CD4-positive, alpha-beta memory T cell (primary cell): ENCODE results near the gene DAPP1. TPM values are rescaled to one million over a fixed set of nuclear protein-coding genes. Genes with fewer than 3 reads are reported as not detected.

ENCODE experiments used
- CTCF ChIA-PET: fragments of 350-600 bp; sonication (Branson Sonifier 250); formaldehyde crosslinking; loops from one replicate; lab custom pipeline; 2021; ENCODE audit warnings: inconsistent platforms; ENCODE audit not compliant: partially characterized antibody; lab: Charles Lee
- POLR2A ChIA-PET: fragments of 350-600 bp; sonication (Branson Sonifier 250); formaldehyde crosslinking; loops from one replicate; lab custom pipeline; 2021; ENCODE audit not compliant: partially characterized antibody; lab: Charles Lee
- DNase-seq, 5 donors: peaks; one replicate each; pipeline versions ENCODE4 v3.0.0 to v3.0.0-alpha.2; 2020 to 2022; ENCODE audit warnings: mixed read lengths in 1 of 5
- H3K27ac ChIP-seq: one replicate; pipeline ENCODE4 v1.7.0; 2013; ENCODE audit warnings: low read depth, low read length
- H3K27me3 ChIP-seq: 2 replicates; pipeline ENCODE4 v1.7.0; 2013; ENCODE audit warnings: mild to moderate bottlenecking, low read length, moderate library complexity; ENCODE audit not compliant: insufficient read depth
- H3K36me3 ChIP-seq: 2 replicates; pipeline ENCODE4 v1.7.0; 2013; ENCODE audit warnings: mild to moderate bottlenecking, low read length, moderate library complexity; ENCODE audit not compliant: insufficient read depth
- H3K4me1 ChIP-seq: 2 replicates; pipeline ENCODE4 v1.7.0; 2013; ENCODE audit warnings: mild to moderate bottlenecking, low read length, moderate library complexity; ENCODE audit not compliant: insufficient read depth
- H3K4me3 ChIP-seq, 2 donors: one replicate each; pipeline ENCODE4 v1.7.0; 2013; ENCODE audit warnings: low read length in 2 of 2, mild to moderate bottlenecking in 1 of 2
- H3K9me3 ChIP-seq, 2 donors: one replicate each; pipeline ENCODE4 v1.7.0; 2013; ENCODE audit warnings: low read length in 2 of 2, control low read depth in 1 of 2; ENCODE audit not compliant: control insufficient read depth in 1 of 2
- H3K27ac Mint-ChIP-seq, 7 donors: one replicate each; pipeline ENCODE4 v1.8.0; 2020 to 2021; ENCODE audit warnings: mixed read lengths in 7 of 7, mild to moderate bottlenecking in 6 of 7, inconsistent platforms in 3 of 7, moderate library complexity in 3 of 7
- H3K27me3 Mint-ChIP-seq, 2 donors: one replicate each; pipeline ENCODE4 v1.8.0; 2020 to 2021; ENCODE audit warnings: mixed read lengths in 2 of 2
- H3K36me3 Mint-ChIP-seq, 2 donors: one replicate each; pipeline ENCODE4 v1.8.0; 2020 to 2021; ENCODE audit warnings: mixed read lengths in 2 of 2, inconsistent platforms in 1 of 2, mild to moderate bottlenecking in 1 of 2
- H3K4me1 Mint-ChIP-seq, 4 donors: one replicate each; pipeline ENCODE4 v1.8.0; 2020 to 2021; ENCODE audit warnings: mixed read lengths in 4 of 4, mild to moderate bottlenecking in 1 of 4
- H3K4me3 Mint-ChIP-seq, 8 donors: one replicate each; pipeline ENCODE4 v1.8.0; 2020 to 2021; ENCODE audit warnings: mixed read lengths in 8 of 8, mild to moderate bottlenecking in 7 of 8, moderate library complexity in 6 of 8, inconsistent platforms in 3 of 8
- H3K9me3 Mint-ChIP-seq, 8 donors: one replicate each; pipeline ENCODE4 v1.8.0; 2020 to 2021; ENCODE audit warnings: mixed read lengths in 8 of 8, mild to moderate bottlenecking in 5 of 8, inconsistent platforms in 3 of 8, moderate library complexity in 1 of 8
- intact Hi-C: fragments of 100-400 bp; cut with micrococcal nuclease; formaldehyde crosslinking; loops from one replicate; pipeline ENCODE4 v1.15.1; 2023
- polyA plus RNA-seq, 2 donors: library from polyadenylated mRNA; unstranded; fragments of 300-500 nt; fragmentation: Illumina TruSeq; gene quantifications; one replicate each; pipeline ENCODE4 v1.2.3, GENCODE V29; 2021
- total RNA-seq, 2 experiments: library from RNA; stranded (reverse); gene quantifications; one replicate each; pipeline ENCODE4 v1.2.3, GENCODE V29; 2021

Gene DAPP1
- total and polyA plus RNA-seq, 4 experiments from 2014 or later, result 16.8 to 27.7 (median 22.1) TPM

- Mint-ChIP-seq H3K4me1 (peaks cover 30 to 50% (median 40%) of the 10 kb centered on the region in 4 donors), H3K27me3 (no peaks in the 10 kb centered on the region), H3K9me3 (no peaks in the 10 kb centered on the region), H3K27ac (peak overlapping the region; percentile 61 to 86 (median 71)), H3K4me3 (peak overlapping the region in 7 of 8 donors; percentile 47 to 75 (median 67)), H3K36me3 (peaks cover 30 to 37% of the 10 kb centered on the region in 2 donors)
- Histone ChIP-seq H3K4me3 (no peak overlapping the region), H3K27ac (peak overlapping the region; percentile 32), H3K4me1 (peaks cover 45% of the 10 kb centered on the region), H3K27me3 (no peaks in the 10 kb centered on the region), H3K9me3 (no peaks in the 10 kb centered on the region), H3K36me3 (no peaks in the 10 kb centered on the region)
- DNase-seq, result no peak
- POLR2A ChIA-PET, result interaction anchor here (1.2 to 2.5 kb wide), 4 partner anchors 8 to 93 kb away, joined by 3 to 13 read pairs (median 6); partner anchors contain the start of genes DAPP1 and DNAJB14
- CTCF ChIA-PET, result interaction anchor here (3.0 to 3.6 kb wide), 2 partner anchors 44 to 47 kb away, joined by 16 to 19 read pairs; no protein-coding TSS in a partner anchor
- intact Hi-C loops, result no loop called here
Measured at GRCh38 chr4:99855678-99856077, 39.1 kb downstream of the DAPP1 start.

GRCh38 chr4:99856166-99856565 is 39.5 kb downstream of the DAPP1 start:
- ChIA-PET POLR2A (interaction anchor here (1.2 to 2.5 kb wide), 4 partner anchors 9 to 93 kb away, joined by 3 to 13 read pairs (median 6); partner anchors contain the start of genes DAPP1 and DNAJB14), CTCF (interaction anchor here (1.7 to 3.6 kb wide), 4 partner anchors 45 to 94 kb away, joined by 4 to 19 read pairs (median 12); partner anchors contain the start of gene H2AZ1)
- no peak overlapping the region for H3K4me3 ChIP-seq
- Mint-ChIP-seq H3K36me3 (peaks cover 31 to 37% of the 10 kb centered on the region in 2 donors), H3K27ac (peak overlapping the region; percentile 71 to 94 (median 85)), H3K27me3 (no peaks in the 10 kb centered on the region), H3K9me3 (no peaks in the 10 kb centered on the region), H3K4me1 (peaks cover 26 to 47% (median 36%) of the 10 kb centered on the region in 4 donors), H3K4me3 (peak overlapping the region; percentile 26 to 76 (median 46))
- no peaks in the 10 kb centered on the region for H3K9me3 ChIP-seq
- H3K4me1 ChIP-seq, result peaks cover 43% of the 10 kb centered on the region
- intact Hi-C loops, result no loop called here
- H3K27me3 ChIP-seq, result no peaks in the 10 kb centered on the region
- H3K36me3 ChIP-seq, result no peaks in the 10 kb centered on the region
- DNase-seq, result peak in 1 of 5 donors; percentile 56
- H3K27ac ChIP-seq, result peak overlapping the region; percentile 25

- intact Hi-C loops, result no loop called here
- H3K27me3 Mint-ChIP-seq, result no peaks in the 10 kb centered on the region
- POLR2A ChIA-PET, result interaction anchor here (1.0 to 2.5 kb wide), 2 partner anchors 24 to 40 kb away, joined by 3 to 13 read pairs; partner anchors contain the start of gene DAPP1
- H3K4me3 Mint-ChIP-seq, result peak overlapping the region in 1 of 8 donors; percentile 67
- no peak for DNase-seq
- Histone ChIP-seq H3K27ac (no peak overlapping the region), H3K9me3 (no peaks in the 10 kb centered on the region), H3K4me3 (no peak overlapping the region), H3K4me1 (peaks cover 35% of the 10 kb centered on the region), H3K36me3 (no peaks in the 10 kb centered on the region), H3K27me3 (no peaks in the 10 kb centered on the region)
- H3K36me3 Mint-ChIP-seq, result peaks cover 37 to 39% of the 10 kb centered on the region in 2 donors
- H3K27ac Mint-ChIP-seq, result peak overlapping the region in 4 of 7 donors; percentile 4 to 85 (median 66)
- peaks cover 21 to 44% (median 30%) of the 10 kb centered on the region in 4 donors for H3K4me1 Mint-ChIP-seq
- CTCF ChIA-PET, result interaction anchor here (1.0 to 3.6 kb wide), 6 partner anchors 20 to 93 kb away, joined by 3 to 19 read pairs (median 6); partner anchors contain the start of gene H2AZ1
- H3K9me3 Mint-ChIP-seq, result no peaks in the 10 kb centered on the region
Measured at GRCh38 chr4:99857307-99857706, 40.7 kb downstream of the DAPP1 start.

GRCh38 chr4:99859618-99860017 is 43.0 kb downstream of the DAPP1 start:
- peaks cover 5% of the 10 kb centered on the region for H3K36me3 ChIP-seq
- ChIA-PET CTCF (interaction anchor here (1.8 kb wide), 1 partner anchor 48 kb away, joined by 4 read pairs; no protein-coding TSS in a partner anchor), POLR2A (interaction anchor here (1.4 kb wide), 1 partner anchor 13 kb away, joined by 4 read pairs; no protein-coding TSS in a partner anchor)
- H3K27me3 Mint-ChIP-seq, result no peaks in the 10 kb centered on the region
- H3K4me1 ChIP-seq, result peaks cover 32% of the 10 kb centered on the region
- no peak for DNase-seq
- no peaks in the 10 kb centered on the region for H3K9me3 ChIP-seq
- H3K4me1 Mint-ChIP-seq, result peaks cover 21 to 32% (median 27%) of the 10 kb centered on the region in 4 donors
- peaks cover 35 to 42% of the 10 kb centered on the region in 2 donors for H3K36me3 Mint-ChIP-seq
- H3K9me3 Mint-ChIP-seq, result no peaks in the 10 kb centered on the region
- peak overlapping the region in 1 of 7 donors; percentile 76 for H3K27ac Mint-ChIP-seq
- H3K4me3 ChIP-seq, result no peak overlapping the region
- no peak overlapping the region for H3K27ac ChIP-seq
- H3K4me3 Mint-ChIP-seq, result peak overlapping the region in 1 of 8 donors; percentile 50
- no peaks in the 10 kb centered on the region for H3K27me3 ChIP-seq
- intact Hi-C loops, result loop anchor here (2.0 kb wide), 1 partner anchor 15 kb away; no protein-coding TSS in a partner anchor

GRCh38 chr4:99860521-99860920 is 43.9 kb downstream of the DAPP1 start:
- H3K4me1 Mint-ChIP-seq, result peaks cover 17 to 25% (median 19%) of the 10 kb centered on the region in 4 donors

GRCh38 chr4:99861120-99861905 is 44.7 kb downstream of the DAPP1 start:
- H3K27me3 Mint-ChIP-seq, result no peaks in the 10 kb centered on the region
- H3K36me3 ChIP-seq, result peaks cover 12% of the 10 kb centered on the region
- no peak for DNase-seq
- peaks cover 43 to 52% of the 10 kb centered on the region in 2 donors for H3K36me3 Mint-ChIP-seq
- no peak overlapping the region for H3K27ac ChIP-seq
- H3K4me3 Mint-ChIP-seq, result no peak overlapping the region
- H3K9me3 ChIP-seq, result no peaks in the 10 kb centered on the region
- H3K4me3 ChIP-seq, result no peak overlapping the region
- H3K27ac Mint-ChIP-seq, result peak overlapping the region in 1 of 7 donors; percentile 59
- H3K9me3 Mint-ChIP-seq, result no peaks in the 10 kb centered on the region
- CTCF ChIA-PET, result no interaction called here
- intact Hi-C loops, result loop anchor here (2.0 kb wide), 1 partner anchor 17 kb away; no protein-coding TSS in a partner anchor
- H3K4me1 Mint-ChIP-seq, result peaks cover 11 to 17% (median 12%) of the 10 kb centered on the region in 4 donors
- peaks cover 18% of the 10 kb centered on the region for H3K4me1 ChIP-seq
- POLR2A ChIA-PET, result no interaction called here
- H3K27me3 ChIP-seq, result no peaks in the 10 kb centered on the region

More at GRCh38 chr4:99860521-99860920, 43.9 kb downstream of the DAPP1 start:
- Mint-ChIP-seq H3K27ac (no peak overlapping the region), H3K4me3 (no peak overlapping the region), H3K27me3 (no peaks in the 10 kb centered on the region), H3K9me3 (no peaks in the 10 kb centered on the region), H3K36me3 (peaks cover 37 to 47% of the 10 kb centered on the region in 2 donors)
- intact Hi-C loops, result loop anchor here (2.0 kb wide), 1 partner anchor 16 kb away; no protein-coding TSS in a partner anchor
- no peaks in the 10 kb centered on the region for H3K9me3 ChIP-seq
- no peaks in the 10 kb centered on the region for H3K27me3 ChIP-seq
- no peak overlapping the region for H3K4me3 ChIP-seq
- H3K27ac ChIP-seq, result no peak overlapping the region
- POLR2A ChIA-PET, result no interaction called here
- DNase-seq, result no peak
- peaks cover 25% of the 10 kb centered on the region for H3K4me1 ChIP-seq
- H3K36me3 ChIP-seq, result peaks cover 7% of the 10 kb centered on the region
- CTCF ChIA-PET, result no interaction called here
